Measurements from ENCODE around the gene TAMALIN. TPM values are rescaled to one million over a fixed set of nuclear protein-coding genes. Genes with fewer than 3 reads are reported as not detected.
"Not testable (repeated sequence)": the region's sequence is repeated elsewhere in the genome, so short reads cannot be mapped to it uniquely, and the experiment has no call there.

The TAMALIN gene
- total RNA-seq, 1 experiment from 2014 or later = not detected

DNA sequence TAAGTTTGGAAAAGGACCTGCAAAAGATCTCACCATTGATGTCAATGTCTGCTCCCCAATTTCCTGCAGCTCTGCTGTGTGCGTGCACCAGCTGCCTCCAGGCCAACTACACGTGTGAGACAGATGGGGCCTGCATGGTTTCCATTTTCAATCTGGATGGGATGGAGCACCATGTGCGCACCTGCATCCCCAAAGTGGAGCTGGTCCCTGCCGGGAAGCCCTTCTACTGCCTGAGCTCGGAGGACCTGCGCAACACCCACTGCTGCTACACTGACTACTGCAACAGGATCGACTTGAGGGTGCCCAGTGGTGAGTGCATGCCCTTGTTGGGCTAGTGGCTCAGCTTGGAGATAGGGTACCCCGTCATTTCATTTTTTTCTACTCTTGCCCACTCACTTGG lies 31.6 kb upstream of the TAMALIN start:
- ChIA-PET POLR2A (interaction anchor here (1.3 kb wide), 1 partner anchor 13 kb away, joined by 5 read pairs; no protein-coding TSS in a partner anchor), CTCF (interaction anchor here (0.6 to 1.5 kb wide), 7 partner anchors 9 to 80 kb away, joined by 3 to 7 read pairs (median 4); no protein-coding TSS in a partner anchor)
- TF ChIP-seq, protein P1, sequence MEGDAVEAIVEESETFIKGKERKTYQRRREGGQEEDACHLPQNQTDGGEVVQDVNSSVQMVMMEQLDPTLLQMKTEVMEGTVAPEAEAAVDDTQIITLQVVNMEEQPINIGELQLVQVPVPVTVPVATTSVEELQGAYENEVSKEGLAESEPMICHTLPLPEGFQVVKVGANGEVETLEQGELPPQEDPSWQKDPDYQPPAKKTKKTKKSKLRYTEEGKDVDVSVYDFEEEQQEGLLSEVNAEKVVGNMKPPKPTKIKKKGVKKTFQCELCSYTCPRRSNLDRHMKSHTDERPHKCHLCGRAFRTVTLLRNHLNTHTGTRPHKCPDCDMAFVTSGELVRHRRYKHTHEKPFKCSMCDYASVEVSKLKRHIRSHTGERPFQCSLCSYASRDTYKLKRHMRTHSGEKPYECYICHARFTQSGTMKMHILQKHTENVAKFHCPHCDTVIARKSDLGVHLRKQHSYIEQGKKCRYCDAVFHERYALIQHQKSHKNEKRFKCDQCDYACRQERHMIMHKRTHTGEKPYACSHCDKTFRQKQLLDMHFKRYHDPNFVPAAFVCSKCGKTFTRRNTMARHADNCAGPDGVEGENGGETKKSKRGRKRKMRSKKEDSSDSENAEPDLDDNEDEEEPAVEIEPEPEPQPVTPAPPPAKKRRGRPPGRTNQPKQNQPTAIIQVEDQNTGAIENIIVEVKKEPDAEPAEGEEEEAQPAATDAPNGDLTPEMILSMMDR (IDR thresholded peaks at IDR 0.05; ENCODE audit: unreplicated experiment) = no peak
- Mint-ChIP-seq H3K27ac (ENCODE audit: low read depth, unreplicated experiment) (no peak overlapping the region), H3K27me3 (ENCODE audit: insufficient read depth, unreplicated experiment) (no peaks in the 10 kb centered on the region), H3K9me3 (ENCODE audit: unreplicated experiment) (no peaks in the 10 kb centered on the region), H3K36me3 (ENCODE audit: insufficient read depth, unreplicated experiment) (peaks cover 45% of the 10 kb centered on the region), H3K4me1 (ENCODE audit: insufficient read depth, unreplicated experiment) (peaks cover 45% of the 10 kb centered on the region), H3K4me3 (ENCODE audit: unreplicated experiment) (no peak overlapping the region)
- intact Hi-C loops (cut with micrococcal nuclease) = no loop called here
- BruUV-seq (replicated peaks) = no TSS peak
- DNase-seq (ENCODE audit: unreplicated experiment) = no peak

DNA sequence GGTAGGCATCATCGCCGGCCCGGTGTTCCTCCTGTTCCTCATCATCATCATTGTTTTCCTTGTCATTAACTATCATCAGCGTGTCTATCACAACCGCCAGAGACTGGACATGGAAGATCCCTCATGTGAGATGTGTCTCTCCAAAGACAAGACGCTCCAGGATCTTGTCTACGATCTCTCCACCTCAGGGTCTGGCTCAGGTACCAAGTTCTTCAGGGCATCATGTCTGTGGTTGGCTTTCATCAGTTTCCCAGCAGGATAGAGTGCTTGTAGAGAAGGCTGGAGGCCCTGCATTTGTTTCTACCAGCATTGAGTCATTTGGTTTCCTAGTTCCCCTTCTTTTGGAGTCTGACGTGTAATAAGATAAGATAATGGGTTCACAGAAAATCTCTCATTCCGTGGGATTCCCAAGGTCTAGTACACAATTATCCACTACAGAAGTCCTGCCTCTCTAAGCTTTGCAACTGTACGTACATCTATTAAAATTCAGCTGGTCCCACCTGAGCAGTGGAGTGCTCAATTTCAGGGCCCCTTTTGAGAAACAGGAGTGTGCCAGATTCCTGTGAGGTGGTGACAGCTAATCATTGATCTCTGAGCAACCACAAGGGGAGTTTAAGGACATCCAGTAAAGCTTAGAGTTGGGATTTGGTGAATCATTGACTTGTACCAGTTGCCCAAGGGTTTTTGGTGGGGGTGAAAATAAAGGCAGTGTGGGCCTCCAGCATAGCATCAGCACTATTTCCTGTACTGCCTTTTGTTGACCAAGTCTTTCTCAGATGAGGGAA lies 30.2 kb upstream of the TAMALIN start:
- TF ChIP-seq, protein P1 (IDR thresholded peaks at IDR 0.05; ENCODE audit: unreplicated experiment) = no peak
- Mint-ChIP-seq H3K4me3 (ENCODE audit: unreplicated experiment) (no peak overlapping the region), H3K36me3 (ENCODE audit: insufficient read depth, unreplicated experiment) (peaks cover 59% of the 10 kb centered on the region), H3K9me3 (ENCODE audit: unreplicated experiment) (no peaks in the 10 kb centered on the region), H3K4me1 (ENCODE audit: insufficient read depth, unreplicated experiment) (peaks cover 32% of the 10 kb centered on the region), H3K27me3 (ENCODE audit: insufficient read depth, unreplicated experiment) (no peaks in the 10 kb centered on the region), H3K27ac (ENCODE audit: low read depth, unreplicated experiment) (no peak overlapping the region)
- BruUV-seq (replicated peaks) = no TSS peak
- ChIA-PET CTCF (interaction anchor here (0.6 to 3.1 kb wide), 9 partner anchors 16 to 1016 kb away, joined by 3 to 20 read pairs (median 5); no protein-coding TSS in a partner anchor), POLR2A (interaction anchor here (1.0 to 1.4 kb wide), 2 partner anchors 12 to 15 kb away, joined by 3 to 4 read pairs; no protein-coding TSS in a partner anchor)
- intact Hi-C loops (cut with micrococcal nuclease) = no loop called here
- no peak for DNase-seq (ENCODE audit: unreplicated experiment)

DNA sequence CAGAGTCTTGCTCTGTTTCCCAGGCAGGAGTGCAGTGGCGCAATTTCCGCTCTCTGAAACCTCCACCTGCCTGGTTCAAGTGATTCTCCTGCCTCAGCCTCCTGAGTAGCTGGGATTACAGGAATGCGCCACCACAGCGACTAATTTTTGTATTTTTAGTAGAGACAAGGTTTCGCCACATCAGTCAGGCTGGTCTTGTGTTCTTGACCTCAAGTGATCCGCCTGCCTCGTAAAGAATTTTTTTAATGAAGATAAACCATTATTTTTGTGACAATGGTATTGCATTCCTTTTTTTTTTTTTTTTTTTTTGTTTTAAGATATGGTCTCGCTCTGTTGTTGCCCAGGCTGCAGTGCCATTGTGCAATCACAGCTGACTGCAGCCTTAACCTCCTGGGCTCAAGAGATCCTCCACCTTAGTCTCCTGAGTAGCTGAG lies 29.4 kb upstream of the TAMALIN start:
- ChIA-PET POLR2A (interaction anchor here (1.0 to 1.4 kb wide), 2 partner anchors 13 to 16 kb away, joined by 3 to 4 read pairs; no protein-coding TSS in a partner anchor), CTCF (interaction anchor here (0.6 to 3.1 kb wide), 12 partner anchors 13 to 1015 kb away, joined by 3 to 20 read pairs (median 4); no protein-coding TSS in a partner anchor)
- Mint-ChIP-seq H3K36me3 (ENCODE audit: insufficient read depth, unreplicated experiment) (peaks cover 67% of the 10 kb centered on the region), H3K27me3 (ENCODE audit: insufficient read depth, unreplicated experiment) (no peaks in the 10 kb centered on the region), H3K27ac (ENCODE audit: low read depth, unreplicated experiment) (no peak overlapping the region), H3K9me3 (ENCODE audit: unreplicated experiment) (no peaks in the 10 kb centered on the region), H3K4me1 (ENCODE audit: insufficient read depth, unreplicated experiment) (peaks cover 25% of the 10 kb centered on the region), H3K4me3 (ENCODE audit: unreplicated experiment) (no peak overlapping the region)
- no peak for DNase-seq (ENCODE audit: unreplicated experiment)
- TF ChIP-seq, protein P1 (IDR thresholded peaks at IDR 0.05; ENCODE audit: unreplicated experiment) = no peak
- no TSS peak for BruUV-seq (replicated peaks)
- intact Hi-C loops (cut with micrococcal nuclease) = no loop called here

DNA sequence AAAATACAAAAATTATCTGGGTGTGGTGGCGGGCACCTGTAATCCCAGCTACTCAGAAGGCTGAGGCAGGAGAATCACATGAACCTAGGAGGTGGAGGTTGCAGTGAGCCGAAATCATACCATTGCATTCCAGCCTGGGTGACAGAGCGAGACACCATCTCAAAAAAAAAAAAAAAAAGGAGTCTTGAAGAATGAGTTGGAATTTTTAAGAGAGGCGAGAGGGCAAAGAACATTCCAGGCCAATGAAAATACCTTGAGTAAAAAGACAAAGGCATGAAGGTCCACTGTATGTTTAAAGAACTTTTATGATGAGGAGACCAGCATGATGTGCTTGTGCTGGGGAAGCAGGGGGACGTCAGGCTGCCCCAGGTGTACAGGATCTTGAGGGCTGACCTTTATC lies 27.4 kb upstream of the TAMALIN start:
- POLR2A ChIA-PET; intact Hi-C loops (cut with micrococcal nuclease); H3K4me3 Mint-ChIP-seq (ENCODE audit: unreplicated experiment); H3K27me3 Mint-ChIP-seq (ENCODE audit: insufficient read depth, unreplicated experiment); BruUV-seq (replicated peaks); H3K4me1 Mint-ChIP-seq (ENCODE audit: insufficient read depth, unreplicated experiment); H3K9me3 Mint-ChIP-seq (ENCODE audit: unreplicated experiment); DNase-seq (ENCODE audit: unreplicated experiment): not testable (repeated sequence)
- CTCF ChIA-PET = interaction anchor here (0.6 to 3.1 kb wide), 2 partner anchors 53 to 85 kb away, joined by 3 to 20 read pairs; no protein-coding TSS in a partner anchor
- Mint-ChIP-seq H3K27ac (ENCODE audit: low read depth, unreplicated experiment) (peak overlapping the region; percentile 31), H3K36me3 (ENCODE audit: insufficient read depth, unreplicated experiment) (peaks cover 82% of the 10 kb centered on the region)

Data from MCF 10A (cell line).